CD4-positive, alpha-beta T cell (primary cell): ENCODE results near the gene TAS2R50. TPM values are rescaled to one million over a fixed set of nuclear protein-coding genes. Genes with fewer than 3 reads are reported as not detected.

ENCODE experiments used
- ATAC-seq: fragments of 200-7000 bp; cut with Tn5 transposase; one replicate; pipeline ENCODE4 v1.10.0; 2022; ENCODE audit warnings: mild to moderate bottlenecking; ENCODE audit not compliant: poor library complexity
- CTCF ChIA-PET: fragments of 350-600 bp; sonication (Branson Sonifier 250); formaldehyde crosslinking; loops from one replicate; lab custom pipeline; 2021; ENCODE audit warnings: antibody characterized with exemption, inconsistent platforms; lab: Charles Lee
- POLR2A ChIA-PET: fragments of 350-600 bp; sonication (Branson Sonifier 250); formaldehyde crosslinking; loops from one replicate; lab custom pipeline; 2021; ENCODE audit warnings: antibody characterized with exemption, inconsistent platforms; lab: Charles Lee
- DNase-seq, 14 experiments: peaks; one replicate each; pipeline ENCODE4 v3.0.0-alpha.2; 2013 to 2020; ENCODE audit warnings: mixed read lengths in 2 of 14
- H3K27ac ChIP-seq, 2 donors: one replicate each; pipeline versions ENCODE4 v1.5.1 to v1.7.0; 2013; ENCODE audit warnings: low read length in 2 of 2, low read depth in 1 of 2, mild to moderate bottlenecking in 1 of 2
- H3K27me3 ChIP-seq, 2 experiments: 1 replicate in 1 of 2; 2 replicates in 1 of 2; pipeline versions ENCODE4 v1.6.1 to v1.7.0; 2013; ENCODE audit warnings: low read length in 2 of 2, control low read depth in 1 of 2, mild to moderate bottlenecking in 1 of 2, moderate library complexity in 1 of 2; ENCODE audit not compliant: insufficient read depth in 2 of 2, control insufficient read depth in 1 of 2
- H3K36me3 ChIP-seq: one replicate; pipeline ENCODE4 v1.6.1; 2013; ENCODE audit warnings: low read length, control low read depth; ENCODE audit not compliant: insufficient read depth
- H3K4me1 ChIP-seq: one replicate; pipeline ENCODE4 v1.6.1; 2013; ENCODE audit warnings: low read length, control low read depth; ENCODE audit not compliant: insufficient read depth
- H3K4me3 ChIP-seq: one replicate; pipeline ENCODE4 v1.5.1; 2013; ENCODE audit warnings: mild to moderate bottlenecking, low read length, moderate library complexity
- H3K9me3 ChIP-seq, 2 experiments: 1 replicate in 1 of 2; 2 replicates in 1 of 2; pipeline versions ENCODE4 v1.6.1 to v1.7.0; 2013; ENCODE audit warnings: low read length in 2 of 2, mild to moderate bottlenecking in 2 of 2, control low read depth in 1 of 2, moderate library complexity in 1 of 2; ENCODE audit not compliant: control insufficient read depth in 1 of 2, insufficient read depth in 1 of 2
- H3K27ac Mint-ChIP-seq: one replicate; pipeline ENCODE4 v1.8.0; 2020; ENCODE audit warnings: mixed read lengths
- H3K27me3 Mint-ChIP-seq: one replicate; pipeline ENCODE4 v1.8.0; 2021; ENCODE audit warnings: mixed read lengths
- H3K36me3 Mint-ChIP-seq: one replicate; pipeline ENCODE4 v1.8.0; 2021; ENCODE audit warnings: low read depth, mixed read lengths
- H3K4me1 Mint-ChIP-seq: one replicate; pipeline ENCODE4 v1.8.0; 2021; ENCODE audit warnings: low read depth, mixed read lengths
- H3K4me3 Mint-ChIP-seq: one replicate; pipeline ENCODE4 v1.8.0; 2020; ENCODE audit warnings: mild to moderate bottlenecking, mixed read lengths
- H3K9me3 Mint-ChIP-seq: one replicate; pipeline ENCODE4 v1.8.0; 2020; ENCODE audit warnings: mixed read lengths
- intact Hi-C, 2 experiments: fragments of 100-400 bp; cut with DNase I in 1 of 2; cut with micrococcal nuclease in 1 of 2; formaldehyde crosslinking; loops; one replicate each; pipeline versions ENCODE4 v1.15.1 to v1.9.0; 2023 to 2025; cut with DNase I, micrococcal nuclease
- total RNA-seq, 174 experiments: library from RNA in 2 of 174; stranded (reverse) in 2 of 174; gene quantifications; one replicate each; pipeline ENCODE4 v1.2.3 and lab custom pipeline; 2021 to 2026
- TF ChIP-seq, protein P1 (sequence below): fragments of 200-600 bp; IDR thresholded peaks from one replicate; pipeline ENCODE4 v1.8.0; 2022; ENCODE audit warnings: antibody characterized with exemption, mild to moderate bottlenecking

TAS2R50 gene
- total RNA-seq, 2 experiments from 2014 or later: 0.36 to 0.67 TPM

DNA sequence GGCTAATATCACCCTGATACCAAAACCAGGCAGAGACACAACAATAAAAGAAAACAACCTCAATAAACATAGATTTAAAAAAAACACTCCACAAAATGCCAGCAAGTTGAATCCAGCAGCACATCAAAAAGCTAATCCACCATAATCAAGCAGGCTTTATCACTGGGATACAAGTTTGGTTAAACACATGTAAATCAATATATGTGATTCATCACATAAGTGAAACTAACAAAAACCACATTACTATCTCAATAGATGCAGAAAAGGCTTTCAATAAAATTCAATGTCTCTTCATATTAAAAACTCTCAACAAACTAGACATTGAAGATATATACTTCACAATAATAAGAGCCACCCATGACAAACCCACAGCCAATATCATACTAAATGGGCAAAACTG lies 30.6 kb downstream of the TAS2R50 start:
- Mint-ChIP-seq H3K4me1 (peaks cover 45% of the 10 kb centered on the region), H3K36me3 (peaks cover 68% of the 10 kb centered on the region), H3K9me3 (peaks cover 11% of the 10 kb centered on the region), H3K27ac (no peak overlapping the region), H3K4me3 (no peak overlapping the region), H3K27me3 (no peaks in the 10 kb centered on the region)
- ChIA-PET POLR2A (no interaction called here), CTCF (no interaction called here)
- Histone ChIP-seq H3K9me3 (peaks cover 0 to 4% of the 10 kb centered on the region in 2 experiments), H3K27me3 (no peaks in the 10 kb centered on the region), H3K27ac (no peak overlapping the region), H3K4me3 (no peak overlapping the region), H3K36me3 (no peaks in the 10 kb centered on the region), H3K4me1 (peaks cover 10% of the 10 kb centered on the region)
- TF ChIP-seq, protein P1, sequence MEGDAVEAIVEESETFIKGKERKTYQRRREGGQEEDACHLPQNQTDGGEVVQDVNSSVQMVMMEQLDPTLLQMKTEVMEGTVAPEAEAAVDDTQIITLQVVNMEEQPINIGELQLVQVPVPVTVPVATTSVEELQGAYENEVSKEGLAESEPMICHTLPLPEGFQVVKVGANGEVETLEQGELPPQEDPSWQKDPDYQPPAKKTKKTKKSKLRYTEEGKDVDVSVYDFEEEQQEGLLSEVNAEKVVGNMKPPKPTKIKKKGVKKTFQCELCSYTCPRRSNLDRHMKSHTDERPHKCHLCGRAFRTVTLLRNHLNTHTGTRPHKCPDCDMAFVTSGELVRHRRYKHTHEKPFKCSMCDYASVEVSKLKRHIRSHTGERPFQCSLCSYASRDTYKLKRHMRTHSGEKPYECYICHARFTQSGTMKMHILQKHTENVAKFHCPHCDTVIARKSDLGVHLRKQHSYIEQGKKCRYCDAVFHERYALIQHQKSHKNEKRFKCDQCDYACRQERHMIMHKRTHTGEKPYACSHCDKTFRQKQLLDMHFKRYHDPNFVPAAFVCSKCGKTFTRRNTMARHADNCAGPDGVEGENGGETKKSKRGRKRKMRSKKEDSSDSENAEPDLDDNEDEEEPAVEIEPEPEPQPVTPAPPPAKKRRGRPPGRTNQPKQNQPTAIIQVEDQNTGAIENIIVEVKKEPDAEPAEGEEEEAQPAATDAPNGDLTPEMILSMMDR: no peak
- no peak for DNase-seq
- intact Hi-C loops: loop anchor here (5.0 kb wide), 2 partner anchors 216 to 531 kb away; partner anchors contain the start of gene SMIM10L1 (in 1 of the 2)
- no peak for ATAC-seq

DNA sequence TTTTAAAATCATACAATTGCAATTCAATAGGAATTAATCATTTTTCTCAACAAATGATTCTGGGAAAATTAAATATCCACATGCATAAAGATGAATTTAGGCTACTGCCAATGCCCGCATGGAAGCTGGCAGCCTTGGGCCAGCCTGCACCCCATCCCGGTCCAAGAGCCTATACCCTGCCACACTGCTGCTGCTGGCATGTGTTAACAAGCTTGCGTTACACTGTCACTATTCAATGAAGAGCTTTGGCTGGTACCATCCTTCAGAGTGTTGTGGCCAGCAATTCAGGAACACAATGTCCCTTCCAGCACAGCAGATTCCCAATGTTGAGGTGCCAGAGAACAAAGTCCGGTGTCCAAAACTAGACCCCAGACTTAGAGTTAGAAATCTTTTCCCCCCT lies 34.1 kb downstream of the TAS2R50 start:
- Mint-ChIP-seq H3K4me1 (peaks cover 18% of the 10 kb centered on the region), H3K27ac (no peak overlapping the region), H3K9me3 (peaks cover 16% of the 10 kb centered on the region), H3K4me3 (no peak overlapping the region), H3K27me3 (no peaks in the 10 kb centered on the region), H3K36me3 (peaks cover 68% of the 10 kb centered on the region)
- H3K36me3 ChIP-seq: no peaks in the 10 kb centered on the region
- H3K27me3 ChIP-seq: no peaks in the 10 kb centered on the region
- H3K9me3 ChIP-seq: peaks cover 0 to 4% of the 10 kb centered on the region in 2 experiments
- no peaks in the 10 kb centered on the region for H3K4me1 ChIP-seq
- DNase-seq (no peak), ATAC-seq (no peak)
- H3K4me3 ChIP-seq: no peak overlapping the region
- TF ChIP-seq, protein P1: no peak
- H3K27ac ChIP-seq: no peak overlapping the region
- CTCF ChIA-PET: interaction anchor here (0.8 kb wide), 1 partner anchor 113 kb away, joined by 3 read pairs; no protein-coding TSS in a partner anchor
- POLR2A ChIA-PET: no interaction called here
- intact Hi-C loops: no loop called here

DNA sequence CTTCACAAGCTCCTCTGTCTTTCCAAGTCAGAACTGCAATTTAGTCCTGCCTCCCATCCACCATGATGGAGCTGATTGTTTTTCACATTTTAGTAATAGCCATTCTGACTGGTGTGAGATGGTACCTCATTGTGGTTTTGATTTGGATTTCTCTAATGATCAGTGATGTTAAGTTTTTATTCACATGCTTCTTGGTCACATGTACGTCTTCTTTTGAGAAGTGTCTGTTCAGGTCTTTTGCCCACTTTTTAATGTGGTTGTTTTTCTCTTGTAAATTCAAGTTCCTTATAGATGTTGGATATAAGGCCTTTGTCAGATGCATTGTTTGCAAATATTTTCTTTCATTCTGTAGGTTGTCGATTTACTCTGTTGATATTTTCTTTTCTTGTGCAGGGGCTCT lies 43.5 kb downstream of the TAS2R50 start:
- ChIA-PET CTCF (no interaction called here), POLR2A (interaction anchor here (1.1 kb wide), 1 partner anchor 228 kb away, joined by 3 read pairs; the partner anchor contains the start of gene SMIM10L1)
- ATAC-seq: no peak
- Mint-ChIP-seq H3K9me3 (peaks cover 14% of the 10 kb centered on the region), H3K27ac (no peak overlapping the region), H3K4me1 (peaks cover 18% of the 10 kb centered on the region), H3K27me3 (no peaks in the 10 kb centered on the region), H3K36me3 (peaks cover 28% of the 10 kb centered on the region), H3K4me3 (no peak overlapping the region)
- Histone ChIP-seq H3K27me3 (no peaks in the 10 kb centered on the region), H3K36me3 (no peaks in the 10 kb centered on the region), H3K27ac (no peak overlapping the region), H3K4me3 (no peak overlapping the region), H3K4me1 (no peaks in the 10 kb centered on the region), H3K9me3 (no peaks in the 10 kb centered on the region)
- TF ChIP-seq, protein P1: no peak
- no peak for DNase-seq
- intact Hi-C loops: no loop called here
